NOMO-1 (cell line): ENCODE results near the gene NTNG1.
"Not testable (repeated sequence)": the region's sequence is repeated elsewhere in the genome, so short reads cannot be mapped to it uniquely, and the experiment has no call there.

ENCODE experiments used
- DNase-seq, 2 experiments: peaks; one replicate each; lab custom pipeline; 2025; ENCODE audit not compliant: unreplicated experiment in 2 of 2; lab: John Stamatoyannopoulos, UW

NTNG1 gene

DNA sequence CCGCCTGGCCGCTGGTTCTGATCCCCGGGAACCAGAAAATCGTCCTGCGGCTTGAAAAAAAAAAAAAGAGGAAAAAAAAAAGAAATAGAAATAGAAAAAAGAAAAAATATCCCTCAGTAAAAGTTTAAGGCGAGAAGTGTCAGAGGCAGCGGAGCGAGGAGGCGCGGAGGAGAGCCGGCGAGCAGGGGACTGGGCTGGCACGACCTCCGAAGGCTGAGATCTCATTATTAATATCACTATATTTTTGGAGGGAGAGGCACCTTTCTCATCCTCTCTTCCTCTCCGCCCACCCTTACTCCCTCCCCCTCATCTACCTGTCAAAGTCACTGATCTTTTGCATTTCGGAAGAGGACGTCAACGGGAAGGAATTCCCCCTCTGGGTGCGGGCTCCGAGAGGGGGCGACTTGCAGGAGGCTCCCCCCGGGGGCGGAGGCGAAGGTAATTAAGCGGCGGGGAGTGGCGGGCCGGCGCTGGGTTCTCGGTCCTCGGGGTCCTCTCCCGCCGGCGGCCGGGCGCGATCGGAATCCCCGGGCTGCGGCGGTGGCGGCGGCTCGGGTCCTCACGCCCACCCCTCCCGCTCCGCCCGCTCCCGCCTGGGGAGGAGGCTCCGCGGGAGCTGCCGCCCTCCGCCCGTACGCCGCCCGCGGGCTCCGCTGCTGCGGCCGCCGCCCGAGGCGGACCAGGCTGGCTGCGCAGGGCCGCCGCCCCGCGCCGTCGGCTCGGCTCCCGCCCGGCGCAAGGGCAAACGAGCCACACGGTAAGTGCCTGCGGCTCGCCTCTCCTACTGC, at the start of gene NTNG1:
Gene NTNG1, plus strand, starts transcription at position 337 of the 788 bp plus-strand sequence.
- DNase-seq: no peak

DNA sequence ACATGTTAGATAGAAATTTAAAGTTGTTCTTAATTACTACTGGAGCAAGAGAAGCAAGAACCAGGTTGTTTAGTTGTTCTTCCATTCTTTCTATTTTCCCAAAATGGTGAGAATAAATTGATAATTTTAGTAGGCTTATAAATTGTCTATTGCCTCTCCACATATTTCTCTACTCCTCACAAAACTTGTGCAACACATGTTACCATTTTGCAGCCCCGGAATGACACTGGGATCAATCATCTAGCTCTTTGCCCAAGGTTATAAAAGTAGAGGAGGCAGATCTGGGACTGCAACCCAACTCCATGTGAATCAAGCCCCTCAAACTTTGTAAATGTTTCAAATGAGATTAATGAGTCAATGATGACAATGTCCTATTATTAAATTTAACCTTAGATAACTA, 49.4 kb upstream of the NTNG1 start:
- no peak for DNase-seq

DNA sequence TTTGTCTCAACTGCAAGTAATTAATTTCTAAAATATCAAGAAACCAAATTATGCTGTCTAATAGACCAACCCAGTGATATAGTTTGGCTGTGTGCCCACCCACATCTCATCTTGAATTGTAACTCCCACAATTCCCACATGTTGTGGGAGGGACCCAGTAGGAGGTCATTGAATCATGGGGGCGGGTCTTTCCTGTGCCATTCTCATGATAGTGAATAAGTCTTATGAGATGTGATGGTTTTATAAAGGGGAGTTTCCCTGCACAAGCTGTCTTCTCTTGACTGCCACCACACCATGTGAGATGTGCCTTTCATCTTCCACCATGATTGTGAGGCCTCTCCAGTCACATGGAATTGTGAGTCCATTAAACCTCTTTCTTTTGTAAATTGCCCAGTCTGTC, 47.4 kb upstream of the NTNG1 start:
- DNase-seq: not testable (repeated sequence)

DNA sequence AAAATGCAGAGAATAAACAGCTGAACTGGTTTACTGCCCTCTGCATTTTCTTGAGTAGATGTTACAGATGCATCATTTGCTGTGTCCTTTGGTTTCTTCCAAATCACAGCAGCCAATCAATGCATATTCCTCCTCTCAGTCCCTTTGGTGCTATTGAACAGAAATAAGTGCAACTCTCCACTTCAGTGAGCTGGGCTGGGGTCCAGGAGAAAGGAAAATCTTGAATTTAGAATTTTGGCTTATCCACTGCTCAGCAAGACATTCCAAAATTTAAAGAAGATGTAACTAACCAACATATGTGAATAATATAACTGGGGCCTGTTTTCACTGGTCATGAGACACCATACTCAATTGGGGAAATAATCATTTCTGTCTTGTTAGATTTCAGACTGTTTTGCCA, 45.2 kb upstream of the NTNG1 start:
- no peak for DNase-seq

DNA sequence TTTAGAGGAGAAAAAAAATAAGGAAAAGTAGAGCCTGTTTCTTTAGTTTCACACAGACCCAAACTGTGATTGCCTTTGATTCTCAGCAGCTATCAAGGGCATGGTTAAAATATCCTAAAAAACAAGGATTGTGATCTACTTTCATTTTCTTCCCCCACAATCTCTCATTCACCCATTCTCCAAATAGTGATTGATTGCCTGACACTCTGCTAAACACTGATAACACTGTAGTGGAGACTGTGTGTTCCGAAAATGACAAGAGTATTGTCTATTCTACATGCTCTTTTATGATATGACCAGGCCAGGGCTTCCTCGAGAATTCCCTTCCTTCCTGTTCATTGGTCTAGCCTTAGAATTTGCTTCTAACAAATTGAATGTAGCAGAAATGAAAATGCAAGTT, 44.1 kb upstream of the NTNG1 start:
- no peak for DNase-seq

DNA sequence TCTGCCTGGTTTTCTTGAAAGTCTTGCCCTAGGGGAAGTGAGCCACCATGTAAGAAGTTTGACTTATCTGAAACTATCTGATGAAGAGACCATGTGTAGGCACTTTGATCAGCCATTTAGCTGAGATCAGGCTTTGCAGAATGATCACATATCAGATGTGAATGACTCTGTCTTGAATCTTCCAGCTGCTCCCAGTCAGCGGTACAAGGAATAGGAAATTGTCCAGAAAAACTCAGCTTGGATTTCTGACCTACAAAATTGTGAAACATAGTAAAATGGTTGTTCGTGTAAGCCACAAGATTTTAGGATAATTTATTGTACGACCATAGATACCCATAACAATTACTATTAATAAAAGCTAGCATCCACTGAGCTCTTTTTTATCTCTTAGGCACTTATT, 41.9 kb upstream of the NTNG1 start:
- DNase-seq: no peak

DNA sequence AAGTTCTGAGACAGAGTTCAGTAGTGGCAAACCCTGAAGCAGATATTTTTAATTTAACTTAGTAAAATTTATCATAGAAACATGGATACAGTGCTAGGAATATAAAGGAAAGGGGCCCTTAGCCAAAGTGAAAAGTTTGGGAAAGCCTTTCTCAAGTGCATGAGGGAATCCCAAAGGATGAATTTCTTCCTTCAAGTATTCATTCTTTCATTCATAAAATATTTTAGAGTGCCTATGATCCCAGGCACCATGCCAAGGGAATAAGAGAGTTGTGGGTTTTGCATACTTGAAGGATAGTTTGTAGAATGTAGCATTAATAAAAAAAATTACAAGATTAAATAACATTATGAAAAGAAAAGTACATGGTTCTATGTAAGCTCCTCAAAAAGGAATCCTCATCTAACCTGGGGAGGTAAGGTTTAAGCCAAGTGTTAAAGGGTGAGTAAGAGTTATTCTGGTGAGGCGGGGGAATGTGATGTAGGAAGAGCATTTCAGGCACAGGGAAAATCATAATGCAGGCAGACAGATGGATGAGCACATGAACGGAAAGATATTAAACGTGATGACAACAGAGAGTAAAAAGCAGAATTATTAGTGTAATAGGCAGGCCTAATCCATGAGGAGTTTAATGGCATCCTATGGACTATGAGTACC, 40.4 kb upstream of the NTNG1 start:
- no peak for DNase-seq

DNA sequence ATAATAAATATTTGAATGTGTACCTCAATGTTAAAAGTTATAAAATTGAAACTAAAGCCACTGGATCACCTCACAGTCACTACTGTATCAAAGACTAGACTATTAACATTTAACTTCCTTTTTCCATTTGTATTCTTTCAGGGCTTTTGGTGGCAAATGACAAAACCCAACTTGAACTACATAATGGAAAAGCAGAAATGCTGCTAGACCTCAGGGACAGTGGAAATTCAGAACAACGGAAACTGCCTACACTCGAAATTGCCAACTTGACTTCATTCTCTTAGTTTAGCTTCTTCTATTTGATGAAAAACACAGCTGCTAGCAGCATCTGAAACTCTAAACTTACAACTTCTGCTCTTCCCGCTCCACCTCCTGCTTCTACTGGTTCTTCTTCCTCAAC, 34.9 kb upstream of the NTNG1 start:
- no peak for DNase-seq

DNA sequence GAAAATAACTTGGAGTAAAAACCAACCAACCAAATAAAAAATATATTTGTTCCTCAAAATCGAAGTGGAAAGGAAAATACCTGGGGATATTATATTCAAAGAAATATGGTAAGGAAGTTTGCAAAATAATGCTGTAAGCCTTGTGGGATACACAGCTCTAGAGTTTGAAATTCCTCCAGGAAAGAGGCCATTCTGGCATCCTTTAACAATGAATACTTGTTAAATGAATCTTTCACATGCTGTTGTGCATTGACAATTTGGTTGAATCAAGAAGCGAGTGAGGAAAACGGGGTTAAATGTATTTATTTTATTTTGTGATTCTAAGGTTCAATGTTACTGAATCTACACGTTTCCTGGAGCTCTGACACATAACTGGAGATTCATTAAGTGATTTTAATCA, 30.5 kb upstream of the NTNG1 start:
- DNase-seq: no peak

DNA sequence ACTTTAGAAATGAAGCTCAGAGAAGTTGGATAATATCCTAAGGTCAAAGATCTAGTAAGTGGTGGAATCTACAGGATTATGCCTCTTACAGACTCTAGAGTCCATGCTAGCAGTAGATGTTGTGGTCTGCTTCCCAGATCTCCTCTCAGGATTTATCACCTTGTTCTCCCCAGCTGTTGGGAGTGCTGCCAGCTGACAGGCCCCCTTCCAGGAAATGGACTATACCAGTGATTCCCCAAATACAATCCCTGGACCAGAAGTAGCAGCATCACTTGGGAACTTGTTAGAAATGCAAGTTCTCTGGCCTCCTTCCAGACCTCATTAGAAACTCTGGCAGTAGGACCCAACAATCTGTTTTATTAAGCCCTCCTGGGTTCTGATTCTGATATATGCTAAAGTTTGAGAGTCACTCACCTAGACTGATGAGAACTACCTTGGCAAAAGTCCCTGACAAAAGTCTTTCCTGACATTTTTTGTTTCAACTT, 24.5 kb upstream of the NTNG1 start:
- DNase-seq: no peak

DNA sequence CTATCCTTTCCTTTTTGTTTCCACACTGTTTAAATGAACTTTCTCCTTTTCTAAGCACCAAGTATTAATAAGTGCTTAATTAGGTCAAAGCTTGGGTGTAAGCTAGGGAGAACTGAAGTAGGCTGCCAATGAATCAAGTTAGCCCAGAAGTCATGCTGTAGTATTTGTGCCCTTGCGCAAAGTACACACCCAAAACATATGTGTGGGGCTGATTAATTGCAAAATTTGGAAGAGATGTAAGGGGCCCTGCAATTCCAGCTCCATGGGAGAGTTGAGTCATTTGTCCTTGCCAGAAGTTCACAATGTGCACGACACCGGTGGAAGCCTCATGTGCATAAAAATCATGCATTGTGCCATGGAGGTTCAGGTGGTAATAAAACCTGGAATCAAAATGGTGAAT, 18.6 kb upstream of the NTNG1 start:
- no peak for DNase-seq

DNA sequence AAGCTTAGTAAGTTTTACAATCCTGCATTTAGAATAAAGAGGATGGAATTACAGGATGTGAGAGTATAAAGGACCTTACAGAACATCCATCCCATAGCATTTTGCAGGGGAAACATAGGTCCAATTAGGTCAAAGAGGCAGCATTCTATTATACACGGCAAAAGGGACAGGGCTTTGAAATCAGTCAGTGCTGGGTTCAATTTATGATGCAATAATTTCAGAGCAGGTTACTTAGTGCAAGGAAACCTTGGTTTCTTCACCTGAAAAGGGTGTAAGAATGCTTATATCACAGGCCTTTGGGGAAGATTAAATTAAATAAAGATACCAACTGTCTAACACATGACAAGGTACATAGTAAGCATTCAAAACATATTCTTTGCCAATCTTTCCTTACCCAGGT, 17.1 kb upstream of the NTNG1 start:
- DNase-seq: no peak

DNA sequence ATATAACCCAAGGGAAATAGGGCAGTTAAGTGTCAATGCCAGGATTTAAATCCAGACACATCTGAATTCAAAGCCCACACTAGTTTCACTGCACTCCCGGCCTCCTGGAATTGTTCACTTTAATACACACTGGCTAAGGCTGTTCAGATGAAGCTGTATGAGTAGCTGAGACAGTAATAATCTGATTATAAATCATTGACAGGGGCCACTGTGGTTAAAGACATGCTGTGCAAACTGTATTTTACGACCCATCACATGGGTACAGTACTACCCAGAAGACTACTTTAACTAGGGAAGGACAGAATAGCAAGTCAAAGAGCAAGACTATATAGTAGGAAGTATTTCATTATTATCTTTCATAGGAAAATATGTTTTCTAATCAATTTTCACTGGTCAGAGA, 16.1 kb upstream of the NTNG1 start:
- no peak for DNase-seq

DNA sequence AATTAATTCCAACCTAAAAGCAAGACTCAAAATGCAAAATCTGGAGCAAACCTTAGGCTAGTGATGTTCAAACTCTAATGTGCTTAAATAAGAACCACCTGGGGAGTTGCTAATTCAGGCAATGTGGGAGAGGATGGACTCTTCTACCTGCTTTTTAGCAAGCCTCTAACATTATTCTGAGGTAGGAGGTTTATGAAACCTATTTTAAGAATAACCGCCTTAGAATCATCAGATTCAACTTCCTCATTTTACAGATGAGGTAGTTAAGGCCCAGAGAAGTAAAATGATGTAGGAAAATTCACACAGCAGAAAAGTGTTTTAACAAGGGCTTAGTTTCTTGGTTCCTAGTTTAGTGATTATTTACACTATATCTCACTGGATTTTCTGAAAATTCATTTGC, 8.6 kb upstream of the NTNG1 start:
- peak; percentile 0 to 25 for DNase-seq

DNA sequence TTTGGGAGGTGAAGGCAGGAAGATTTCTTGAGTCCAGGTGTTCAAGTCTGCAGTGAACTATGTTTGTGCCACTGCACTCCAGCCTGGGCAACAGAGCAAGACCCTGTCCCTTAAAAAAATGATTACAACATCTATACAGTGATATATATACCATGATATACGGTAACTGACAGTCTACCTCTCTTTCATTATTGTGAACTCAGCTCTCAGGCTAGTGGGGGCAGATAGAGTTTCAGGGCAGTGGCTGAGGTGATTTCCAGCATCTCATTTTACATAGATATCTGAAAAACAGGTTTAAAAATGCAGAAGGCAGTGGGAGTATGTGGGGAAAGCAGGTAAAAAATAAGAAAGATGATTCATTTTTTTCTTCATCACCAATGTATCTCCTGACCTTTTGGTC, 8.1 kb upstream of the NTNG1 start:
- no peak for DNase-seq

DNA sequence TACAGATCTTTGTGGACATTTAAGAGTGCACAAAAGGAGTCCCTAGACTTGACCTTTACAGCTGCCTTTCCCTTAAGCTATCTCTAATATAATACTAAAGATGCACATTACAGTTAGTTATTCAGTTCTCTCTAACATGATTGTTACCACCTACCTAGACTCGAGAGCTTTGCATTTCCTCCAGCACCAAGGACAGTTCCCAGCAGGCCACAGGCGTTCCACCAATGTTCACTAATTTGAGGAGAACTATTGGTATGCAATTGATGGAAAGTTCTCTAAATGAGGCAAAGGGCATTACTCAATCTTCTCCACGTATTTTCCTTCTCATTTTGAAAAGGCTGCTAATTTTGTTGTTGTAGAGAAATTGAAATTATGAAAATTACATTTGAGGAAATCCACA, 5.4 kb upstream of the NTNG1 start:
- DNase-seq: peak; percentile 7 to 9

DNA sequence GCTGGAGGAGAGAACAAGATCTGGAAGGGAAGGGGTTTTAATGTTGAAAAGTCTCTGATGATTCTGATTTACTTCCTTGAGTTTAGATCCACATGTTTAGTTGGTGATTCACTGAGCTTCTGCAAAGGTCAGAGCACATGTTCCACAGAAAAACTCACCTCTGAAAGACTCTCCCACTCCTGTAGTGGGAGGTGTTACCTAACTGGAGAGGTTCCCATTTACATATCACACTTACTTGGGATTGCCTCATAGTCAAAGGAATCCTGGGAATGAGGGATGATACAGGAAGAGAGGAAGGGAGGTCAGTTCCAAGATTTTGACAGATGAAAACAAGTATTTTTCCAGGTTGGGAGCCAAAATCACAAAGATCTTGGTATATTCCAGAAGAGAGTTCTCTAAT, 2.7 kb upstream of the NTNG1 start:
- DNase-seq: no peak

DNA sequence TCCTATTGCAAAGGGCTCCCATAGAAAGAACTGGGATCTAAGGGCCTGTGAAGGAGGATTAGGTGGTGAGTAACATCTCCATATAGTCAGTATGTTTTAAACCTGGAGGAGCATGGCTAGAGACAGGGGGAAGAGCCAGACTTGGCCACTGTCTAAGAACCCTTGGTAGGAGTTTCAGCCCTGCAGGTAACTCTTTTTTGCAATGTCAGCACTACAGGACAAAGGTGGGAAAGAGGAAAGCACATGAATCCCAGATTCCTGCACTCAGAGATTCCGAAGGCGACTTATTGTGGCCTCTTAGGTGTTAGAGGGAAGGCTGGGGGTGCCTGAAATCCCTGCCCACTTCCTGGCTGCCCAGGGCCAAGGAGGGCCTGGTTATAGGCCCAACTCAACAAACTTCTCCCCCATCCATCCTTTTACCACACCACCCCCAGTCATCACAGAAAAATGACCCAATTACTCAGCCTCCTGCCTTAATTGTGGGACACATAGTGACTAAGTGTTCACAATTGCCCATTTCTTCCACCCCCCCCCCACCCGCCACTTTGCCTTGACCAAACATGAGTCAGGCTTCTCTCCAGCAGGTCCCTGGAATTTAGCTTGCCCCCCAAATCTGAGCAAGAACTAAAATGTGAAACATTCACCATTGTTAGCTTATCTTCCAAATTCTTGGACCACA, 1.9 kb upstream of the NTNG1 start:
- no peak for DNase-seq

DNA sequence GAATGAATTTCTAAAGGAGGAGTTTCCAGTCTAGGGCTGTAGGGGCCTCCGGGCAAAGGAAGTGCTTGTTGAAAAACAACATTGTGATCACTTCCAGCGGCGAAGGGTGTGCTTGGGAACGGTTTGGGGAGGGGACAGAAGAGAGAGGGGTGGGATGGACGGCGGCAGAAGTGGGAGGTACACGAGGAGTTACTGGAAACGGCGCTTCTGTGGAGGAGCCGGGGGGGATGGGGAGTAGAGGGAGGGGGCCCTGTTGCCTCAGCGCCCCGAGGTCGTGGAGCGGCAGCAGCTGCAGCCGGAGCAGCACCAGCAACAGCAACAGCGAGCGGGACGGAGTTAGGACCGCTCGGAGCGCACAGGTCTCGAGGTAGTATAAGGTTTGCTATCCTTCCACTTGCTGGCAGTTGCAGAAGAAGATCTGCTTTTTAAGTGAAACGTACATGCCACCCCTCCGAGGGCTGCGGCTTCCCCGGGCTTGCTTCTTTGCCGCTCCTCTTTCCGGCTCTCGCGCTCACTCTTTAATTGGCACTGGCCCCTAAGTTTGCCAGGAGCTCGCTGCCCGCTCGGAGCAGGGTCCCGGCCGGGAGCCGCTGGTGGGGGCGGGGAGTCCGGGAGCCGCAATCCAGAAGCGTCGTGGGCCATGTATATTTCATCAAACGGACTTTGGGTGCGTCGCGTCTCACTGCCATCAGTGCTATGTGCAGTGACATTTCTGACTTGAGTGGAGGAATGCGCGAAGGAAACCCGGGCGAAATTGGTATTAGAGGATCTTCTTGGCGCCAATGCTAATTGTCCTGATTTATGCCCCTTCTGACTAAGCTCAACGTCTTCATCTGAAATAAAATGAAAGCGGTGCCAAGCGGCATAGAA, 771 bp upstream of the NTNG1 start:
- peak in 1 of 2 experiments; percentile 19 for DNase-seq

DNA sequence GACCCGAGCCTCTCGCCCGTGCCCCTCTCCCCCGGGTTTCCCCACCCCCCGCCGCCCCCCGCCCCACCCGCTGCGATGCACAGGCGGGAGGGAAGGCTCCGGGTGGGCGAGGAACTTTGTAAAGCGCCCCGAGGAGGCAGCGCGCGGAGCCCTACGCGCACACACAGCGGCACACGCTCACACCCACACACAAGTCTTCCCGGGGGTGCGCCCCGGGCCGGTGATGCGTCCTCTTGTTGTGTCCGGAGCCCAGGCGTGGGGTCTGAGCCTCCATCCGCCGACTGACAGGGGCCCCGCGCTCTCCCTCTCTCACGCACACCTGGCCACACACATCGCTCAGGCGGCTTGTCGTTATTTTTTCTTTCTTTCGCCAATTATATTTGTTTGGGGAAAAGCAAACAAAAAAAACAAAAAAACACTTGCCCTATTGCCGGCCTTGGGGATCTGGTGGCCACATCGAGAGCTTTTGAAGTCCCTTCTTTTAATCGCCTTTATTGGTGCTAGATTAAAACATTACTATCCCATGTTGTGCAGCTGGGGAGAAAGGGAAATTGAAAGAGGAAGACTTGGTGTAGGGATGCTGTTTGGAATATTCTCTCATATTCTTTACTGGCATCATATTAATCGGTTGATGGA, 770 bp downstream of the NTNG1 start:
- DNase-seq: no peak
